HUES48 (cell line): ENCODE measurements around the gene GTF2F1.
A peak's percentile ranks its signal among the peaks of the same experiment; 100 is the strongest.

Experiments
- H3K27ac ChIP-seq: one replicate; pipeline ENCODE4 v1.7.0; 2013; ENCODE audit warnings: low read depth, low read length, inconsistent platforms
- H3K27me3 ChIP-seq: 2 replicates; pipeline ENCODE4 v1.6.1; 2013; ENCODE audit warnings: mild to moderate bottlenecking, low read length; ENCODE audit not compliant: control insufficient read depth, insufficient read depth
- H3K36me3 ChIP-seq: 2 replicates; pipeline ENCODE4 v1.6.1; 2013; ENCODE audit warnings: low read length; ENCODE audit not compliant: control insufficient read depth, insufficient read depth
- H3K4me1 ChIP-seq: 2 replicates; pipeline ENCODE4 v1.6.1; 2013; ENCODE audit warnings: mild to moderate bottlenecking, low read length; ENCODE audit not compliant: control insufficient read depth, insufficient read depth
- H3K4me3 ChIP-seq: 2 replicates; pipeline ENCODE4 v1.5.1; 2013; ENCODE audit warnings: mild to moderate bottlenecking, low read depth, low read length
- H3K9ac ChIP-seq: 2 replicates; pipeline ENCODE4 v1.6.1; 2013; ENCODE audit warnings: mild to moderate bottlenecking, low read depth, low read length, moderate library complexity
- H3K9me3 ChIP-seq: 2 replicates; pipeline ENCODE4 v1.6.1; 2013; ENCODE audit warnings: low read length; ENCODE audit not compliant: control insufficient read depth, insufficient read depth

The GTF2F1 gene

GRCh38 chr19:6378486-6378885 is 14.5 kb downstream of the GTF2F1 start:
- Histone ChIP-seq H3K27me3 (no peaks in the 10 kb centered on the region), H3K4me3 (no peak overlapping the region), H3K9ac (no peak overlapping the region), H3K27ac (peak overlapping the region; percentile 26), H3K4me1 (peaks cover 7% of the 10 kb centered on the region; the same call in 1 of the 2 replicates), H3K36me3 (peaks cover 52% of the 10 kb centered on the region), H3K9me3 (no peaks in the 10 kb centered on the region)

DNA sequence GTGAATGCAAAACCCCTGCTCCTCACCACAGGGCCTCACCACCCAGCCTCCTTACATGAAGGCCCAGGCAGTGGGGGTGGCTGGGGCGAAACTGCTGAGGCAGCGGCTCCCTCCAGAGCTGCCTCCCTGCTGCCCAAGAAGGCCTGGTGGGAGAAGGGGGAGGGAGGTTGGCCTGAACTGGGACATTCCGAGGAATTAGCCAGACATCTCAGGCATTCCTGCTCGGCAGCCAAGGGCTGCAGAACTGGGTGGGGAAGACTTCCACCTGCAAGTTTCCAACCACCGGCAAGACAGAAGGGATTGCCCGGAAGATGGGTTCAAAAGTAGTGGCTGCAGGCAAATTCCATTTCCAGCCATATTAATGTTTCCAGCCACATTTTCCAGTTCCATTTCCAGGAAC is 14.9 kb downstream of the GTF2F1 start:
- H3K4me3 ChIP-seq = no peak overlapping the region
- peaks cover 7% of the 10 kb centered on the region; the same call in 1 of the 2 replicates for H3K4me1 ChIP-seq
- H3K36me3 ChIP-seq = peaks cover 48% of the 10 kb centered on the region
- no peaks in the 10 kb centered on the region for H3K9me3 ChIP-seq
- no peak overlapping the region for H3K9ac ChIP-seq
- no peaks in the 10 kb centered on the region for H3K27me3 ChIP-seq
- H3K27ac ChIP-seq = peak overlapping the region; percentile 26

- Histone ChIP-seq H3K9me3 (no peaks in the 10 kb centered on the region), H3K9ac (0 out of 2 replicates have a peak overlapping the region, but pooled peaks have one; percentile 20)
Observed at GRCh38 chr19:6376512-6377190, 16.3 kb downstream of the GTF2F1 start.

GRCh38 chr19:6375411-6376010 is 17.5 kb downstream of the GTF2F1 start, which contains the start of gene PSPN:
PSPN (minus strand) TSS chr19:6375933; CDS start chr19:6375849, 84 bp downstream.
- Histone ChIP-seq H3K4me1 (peaks cover 7% of the 10 kb centered on the region; the same call in 1 of the 2 replicates), H3K9me3 (no peaks in the 10 kb centered on the region), H3K27me3 (no peaks in the 10 kb centered on the region), H3K4me3 (no peak within 1 kb of the TSS), H3K9ac (0 out of 2 replicates have a peak within 1 kb of the TSS, but pooled peaks have one; percentile 20), H3K27ac (no peak within 1 kb of the TSS), H3K36me3 (peaks cover 25% of the 10 kb centered on the region)

More at GRCh38 chr19:6376512-6377190, 16.3 kb downstream of the GTF2F1 start:
- Histone ChIP-seq H3K27me3 (no peaks in the 10 kb centered on the region), H3K27ac (no peak overlapping the region), H3K4me3 (no peak overlapping the region), H3K4me1 (peaks cover 7% of the 10 kb centered on the region; the same call in 1 of the 2 replicates), H3K36me3 (peaks cover 37% of the 10 kb centered on the region)

- H3K9ac ChIP-seq = no peak overlapping the region
- H3K27ac ChIP-seq = no peak overlapping the region
- no peaks in the 10 kb centered on the region for H3K27me3 ChIP-seq
Observed at GRCh38 chr19:6374711-6375410, 18.1 kb downstream of the GTF2F1 start.

GRCh38 chr19:6374161-6374709 is 18.7 kb downstream of the GTF2F1 start:
- peaks cover 15% of the 10 kb centered on the region for H3K36me3 ChIP-seq
- H3K9me3 ChIP-seq = no peaks in the 10 kb centered on the region
- H3K4me3 ChIP-seq = peak overlapping the region; percentile 58
- H3K27ac ChIP-seq = peak overlapping the region; percentile 31
- peaks cover 7% of the 10 kb centered on the region; the same call in 1 of the 2 replicates for H3K4me1 ChIP-seq
- no peaks in the 10 kb centered on the region for H3K27me3 ChIP-seq
- no peak overlapping the region for H3K9ac ChIP-seq

More at GRCh38 chr19:6374711-6375410, 18.1 kb downstream of the GTF2F1 start:
- Histone ChIP-seq H3K9me3 (no peaks in the 10 kb centered on the region), H3K4me1 (peaks cover 7% of the 10 kb centered on the region; the same call in 1 of the 2 replicates), H3K36me3 (peaks cover 19% of the 10 kb centered on the region), H3K4me3 (no peak overlapping the region)

DNA sequence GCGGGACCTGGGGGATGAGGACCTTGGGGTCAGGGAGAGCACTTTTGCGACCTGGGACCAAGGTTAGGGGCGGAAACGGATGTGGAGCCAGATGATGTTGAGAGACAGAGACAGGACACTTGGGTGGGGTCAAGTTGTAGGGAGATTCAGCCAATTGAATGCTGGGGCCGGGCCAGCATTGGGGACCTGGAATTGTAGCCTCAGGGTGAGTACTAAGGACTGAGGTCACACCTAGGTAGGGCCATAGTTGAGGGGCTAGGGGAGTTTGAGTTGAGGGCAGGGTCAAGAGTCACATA is 19.2 kb downstream of the GTF2F1 start:
- Histone ChIP-seq H3K9ac (no peak overlapping the region; the same call in 1 of the 2 replicates), H3K9me3 (no peaks in the 10 kb centered on the region), H3K36me3 (peaks cover 14% of the 10 kb centered on the region), H3K4me1 (peaks cover 7% of the 10 kb centered on the region; the same call in 1 of the 2 replicates), H3K4me3 (peak overlapping the region; percentile 58), H3K27me3 (no peaks in the 10 kb centered on the region), H3K27ac (peak overlapping the region; percentile 31)

GRCh38 chr19:6373096-6373812 is 19.7 kb downstream of the GTF2F1 start:
- peaks cover 15% of the 10 kb centered on the region for H3K36me3 ChIP-seq
- peak overlapping the region; percentile 89; the same call in 1 of the 2 replicates for H3K9ac ChIP-seq
- H3K27ac ChIP-seq = peak overlapping the region; percentile 99
- H3K4me1 ChIP-seq = peaks cover 7% of the 10 kb centered on the region; the same call in 1 of the 2 replicates
- H3K27me3 ChIP-seq = no peaks in the 10 kb centered on the region
- peak overlapping the region; percentile 97 for H3K4me3 ChIP-seq
- no peaks in the 10 kb centered on the region for H3K9me3 ChIP-seq

DNA sequence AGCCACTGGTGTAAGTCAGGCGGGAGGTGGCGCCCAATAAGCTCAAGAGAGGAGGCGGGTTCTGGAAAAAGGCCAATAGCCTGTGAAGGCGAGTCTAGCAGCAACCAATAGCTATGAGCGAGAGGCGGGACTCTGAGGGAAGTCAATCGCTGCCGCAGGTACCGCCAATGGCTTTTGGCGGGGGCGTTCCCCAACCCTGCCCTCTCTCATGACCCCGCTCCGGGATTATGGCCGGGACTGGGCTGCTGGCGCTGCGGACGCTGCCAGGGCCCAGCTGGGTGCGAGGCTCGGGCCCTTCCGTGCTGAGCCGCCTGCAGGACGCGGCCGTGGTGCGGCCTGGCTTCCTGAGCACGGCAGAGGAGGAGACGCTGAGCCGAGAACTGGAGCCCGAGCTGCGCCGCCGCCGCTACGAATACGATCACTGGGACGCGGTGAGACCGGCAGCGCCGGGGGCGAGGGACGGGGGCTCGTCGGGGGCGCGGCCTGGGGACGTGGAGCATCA is 20.3 kb downstream of the GTF2F1 start, which contains the start of gene ALKBH7:
Gene ALKBH7, plus strand, starts transcription at position 201 of the 502 bp plus-strand sequence. Its CDS starts 27 bp downstream, at position 228.
- H3K27ac ChIP-seq = peak within 1 kb of the TSS; percentile 99
- H3K27me3 ChIP-seq = no peaks in the 10 kb centered on the region
- H3K4me3 ChIP-seq = peak within 1 kb of the TSS; percentile 97
- H3K9me3 ChIP-seq = no peaks in the 10 kb centered on the region
- peaks cover 19% of the 10 kb centered on the region for H3K36me3 ChIP-seq
- peak within 1 kb of the TSS; percentile 89 for H3K9ac ChIP-seq
- H3K4me1 ChIP-seq = peaks cover 7% of the 10 kb centered on the region; the same call in 1 of the 2 replicates

DNA sequence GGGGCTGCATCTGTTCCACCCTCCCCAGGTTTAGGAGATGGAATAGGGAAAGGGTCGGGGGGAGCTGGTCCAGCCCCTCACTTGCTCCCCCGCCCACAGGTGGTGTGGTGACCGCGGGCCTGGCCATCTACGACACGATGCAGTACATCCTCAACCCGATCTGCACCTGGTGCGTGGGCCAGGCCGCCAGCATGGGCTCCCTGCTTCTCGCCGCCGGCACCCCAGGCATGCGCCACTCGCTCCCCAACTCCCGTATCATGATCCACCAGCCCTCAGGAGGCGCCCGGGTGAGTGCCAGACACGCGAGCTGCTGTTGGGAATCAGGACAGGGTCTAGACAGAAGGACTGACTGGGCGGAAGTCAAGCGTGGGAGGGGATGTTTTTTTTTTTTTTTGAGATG is 28.6 kb downstream of the GTF2F1 start:
- Histone ChIP-seq H3K4me1 (no peaks in the 10 kb centered on the region), H3K36me3 (peaks cover 46% of the 10 kb centered on the region), H3K9ac (no peak overlapping the region)

More for the DNA sequence above, 28.6 kb downstream of the GTF2F1 start:
- Histone ChIP-seq H3K27ac (no peak overlapping the region), H3K27me3 (no peaks in the 10 kb centered on the region), H3K9me3 (no peaks in the 10 kb centered on the region), H3K4me3 (no peak overlapping the region)
